ENCODE results near the gene SESN1.

The SESN1 gene

GRCh38 chr6:109104512-109104911 lies 9.9 kb upstream of the SESN1 start:
- no peak for TF ChIP-seq ESRRG (CRISPR knock-in tag; IDR thresholded peaks at IDR 0.05)
- TF ChIP-seq SNAI2 (CRISPR knock-in tag; IDR thresholded peaks at IDR 0.05) = no peak
- no peak for TF ChIP-seq BACH2 (CRISPR knock-in tag; IDR thresholded peaks at IDR 0.05; ENCODE audit: borderline replicate concordance)
- TF ChIP-seq PPARA (CRISPR knock-in tag; IDR thresholded peaks at IDR 0.05; ENCODE audit: borderline replicate concordance) = no peak
- no peak for TF ChIP-seq ZNF70 (CRISPR knock-in tag; IDR thresholded peaks at IDR 0.05)
- no peak for TF ChIP-seq CREB5 (CRISPR knock-in tag; IDR thresholded peaks at IDR 0.05; ENCODE audit: low read depth)
- TF ChIP-seq ARNTL (CRISPR knock-in tag; IDR thresholded peaks at IDR 0.05; ENCODE audit: borderline replicate concordance, low read depth) = no peak
- no peak for TF ChIP-seq ZNF8 (CRISPR knock-in tag; IDR thresholded peaks at IDR 0.05)
- no peak for TF ChIP-seq ZC3H10 (CRISPR knock-in tag; IDR thresholded peaks at IDR 0.05)
- no peak for TF ChIP-seq CSDC2 (CRISPR knock-in tag; IDR thresholded peaks at IDR 0.05)
- no peak for TF ChIP-seq CSRNP3 (CRISPR knock-in tag; IDR thresholded peaks at IDR 0.05)
- no peak for TF ChIP-seq TSHZ2 (CRISPR knock-in tag; IDR thresholded peaks at IDR 0.05)
- no peak for TF ChIP-seq TCF4 (CRISPR knock-in tag; IDR thresholded peaks at IDR 0.05; ENCODE audit: borderline replicate concordance)
- TF ChIP-seq OSR1 (CRISPR knock-in tag; IDR thresholded peaks at IDR 0.05) = no peak
- no peak for TF ChIP-seq TOX (CRISPR knock-in tag; IDR thresholded peaks at IDR 0.05; ENCODE audit: borderline replicate concordance)
- no peak for TF ChIP-seq POU6F1 (CRISPR knock-in tag; IDR thresholded peaks at IDR 0.05; ENCODE audit: borderline replicate concordance, low read depth)
- TF ChIP-seq ZNF565 (CRISPR knock-in tag; conservative IDR thresholded peaks at IDR 0.05; ENCODE audit: low read depth) = no peak
- TF ChIP-seq ISL1 (CRISPR knock-in tag; IDR thresholded peaks at IDR 0.05) = no peak
- no peak for TF ChIP-seq ZFP3 (CRISPR knock-in tag; IDR thresholded peaks at IDR 0.05)
- no peak for ATAC-seq

GRCh38 chr6:109103942-109104341 lies 9.3 kb upstream of the SESN1 start:
- no peak for ATAC-seq
- TF ChIP-seq ZNF8 (CRISPR knock-in tag; IDR thresholded peaks at IDR 0.05) = no peak
- TF ChIP-seq SNAI2 (CRISPR knock-in tag; IDR thresholded peaks at IDR 0.05) = no peak
- TF ChIP-seq CSDC2 (CRISPR knock-in tag; IDR thresholded peaks at IDR 0.05) = no peak
- TF ChIP-seq ZNF70 (CRISPR knock-in tag; IDR thresholded peaks at IDR 0.05) = no peak
- TF ChIP-seq TSHZ2 (CRISPR knock-in tag; IDR thresholded peaks at IDR 0.05) = no peak
- TF ChIP-seq PATZ1 (CRISPR knock-in tag; IDR thresholded peaks at IDR 0.05; ENCODE audit: borderline replicate concordance) = no peak
- TF ChIP-seq GLIS3 (CRISPR knock-in tag; IDR thresholded peaks at IDR 0.05) = no peak
- TF ChIP-seq BACH2 (CRISPR knock-in tag; IDR thresholded peaks at IDR 0.05; ENCODE audit: borderline replicate concordance) = no peak
- TF ChIP-seq CREB5 (CRISPR knock-in tag; IDR thresholded peaks at IDR 0.05; ENCODE audit: low read depth) = no peak
- no peak for TF ChIP-seq OSR1 (CRISPR knock-in tag; IDR thresholded peaks at IDR 0.05)
- TF ChIP-seq ZC3H10 (CRISPR knock-in tag; IDR thresholded peaks at IDR 0.05) = no peak
- TF ChIP-seq TOX (CRISPR knock-in tag; IDR thresholded peaks at IDR 0.05; ENCODE audit: borderline replicate concordance) = no peak
